GM12878 (cell line): ENCODE data around the gene ZDHHC5. TPM values are rescaled to one million over a fixed set of nuclear protein-coding genes. Genes with fewer than 3 reads are reported as not detected.

Experiments used
- ATAC-seq: fragments of 200-7000 bp; cut with Tn5 transposase; 3 replicates; pipeline ENCODE4 v1.9.1; 2020; ENCODE audit warnings: mild to moderate bottlenecking, moderate library complexity
- BruUV-seq: library from RNA; stranded (reverse); fragments of 400-500 nt; replicated peaks from 2 replicates; lab custom pipeline; 2021; lab: Mats Ljungman, UMichigan
- CTCF ChIA-PET: fragments of 300-600 bp; sonication (Branson Sonifier 250); formaldehyde crosslinking; extraction: SDS; loops from one replicate; lab custom pipeline; 2021; ENCODE audit warnings: inconsistent platforms; lab: Yijun Ruan, JAX
- POLR2A ChIA-PET: fragments of 350-600 bp; formaldehyde crosslinking; extraction: SDS; loops from one replicate; lab custom pipeline; 2021; ENCODE audit warnings: inconsistent platforms; lab: Charles Lee
- RAD21 ChIA-PET: fragments of 300-600 bp; sonication (Branson Sonifier 250); formaldehyde crosslinking; loops from one replicate; lab custom pipeline; 2023; ENCODE audit warnings: antibody characterized with exemption; ENCODE audit not compliant: unreplicated experiment; lab: Charles Lee
- SMC1A ChIA-PET: fragments of 300-600 bp; sonication (Branson Sonifier 250); formaldehyde crosslinking; loops from one replicate; lab custom pipeline; 2023; ENCODE audit not compliant: unreplicated experiment, uncharacterized antibody; lab: Charles Lee
- DNase-seq: peaks from one replicate; pipeline ENCODE4 v3.0.0-alpha.2; 2011; ENCODE audit warnings: low read depth, low spot score
- FAIRE-seq: peaks from 3 replicates; lab custom pipeline; 2011; peaks lifted over from hg19 to GRCh38; lab: Jason Lieb, UNC
- H2AFZ ChIP-seq: 2 replicates; pipeline ENCODE4 v1.6.0; 2011; ENCODE audit warnings: low read depth, low read length, control low read depth; ENCODE audit not compliant: control insufficient read depth
- H3K27ac ChIP-seq: 2 replicates; pipeline ENCODE4 v1.5.1; 2011; ENCODE audit warnings: control low read depth; ENCODE audit not compliant: control insufficient read depth, insufficient read depth
- H3K27me3 ChIP-seq, 2 experiments: replicated peaks in 1 of 2; 2 replicates each; pipeline versions ENCODE4 v1.6.0 to v1.6.1; 2011; ENCODE audit warnings: low read length in 1 of 2; ENCODE audit not compliant: control insufficient read depth in 2 of 2, insufficient read depth in 2 of 2
- H3K36me3 ChIP-seq, 2 experiments: 2 replicates each; pipeline ENCODE4 v1.5.1; 2011; ENCODE audit warnings: low read length in 1 of 2; ENCODE audit not compliant: control insufficient read depth in 2 of 2, insufficient read depth in 2 of 2
- H3K4me1 ChIP-seq: 2 replicates; pipeline ENCODE4 v1.6.1; 2011; ENCODE audit warnings: mild to moderate bottlenecking, low read length, moderate library complexity, mixed read lengths; ENCODE audit not compliant: control insufficient read depth, insufficient read depth
- H3K4me2 ChIP-seq: 2 replicates; pipeline ENCODE4 v1.6.0; 2011; ENCODE audit warnings: control low read depth; ENCODE audit not compliant: control insufficient read depth, insufficient read depth
- H3K4me3 ChIP-seq: fragments of 200-600 bp; sonication (generic); 2 replicates; pipeline ENCODE4 v1.5.1; 2016
- H3K79me2 ChIP-seq: 2 replicates; pipeline ENCODE4 v1.6.0; 2011; ENCODE audit warnings: low read length; ENCODE audit not compliant: control insufficient read depth, insufficient read depth
- H3K9ac ChIP-seq: 2 replicates; pipeline ENCODE4 v1.8.0; 2011; ENCODE audit warnings: low read length, control low read depth, mixed read lengths; ENCODE audit not compliant: control insufficient read depth, insufficient read depth
- H3K9me3 ChIP-seq: replicated peaks from 3 replicates; pipeline ENCODE4 v1.5.1; 2011; ENCODE audit warnings: mild to moderate bottlenecking, low read length; ENCODE audit not compliant: control insufficient read depth, insufficient read depth
- H4K20me1 ChIP-seq: 2 replicates; pipeline ENCODE4 v1.6.0; 2011; ENCODE audit not compliant: control insufficient read depth, insufficient read depth
- CHD1 ChIP-seq: IDR thresholded peaks from 2 replicates; pipeline ENCODE4 v1.6.1; 2012; ENCODE audit warnings: low read depth, low read length, improper control_type of control experiment
- FOXK2 ChIP-seq: fragments of 450-650 bp; IDR thresholded peaks from 2 replicates; pipeline ENCODE4 v1.6.1; 2017; ENCODE audit warnings: mild to moderate bottlenecking, moderate library complexity
- GATAD2B ChIP-seq: fragments of 450-650 bp; conservative IDR thresholded peaks from 2 replicates; pipeline ENCODE4 v1.6.1; 2017; ENCODE audit warnings: low read depth, mild to moderate bottlenecking, moderate library complexity
- HCFC1 ChIP-seq: fragments of 150-350 bp; IDR thresholded peaks from 2 replicates; pipeline ENCODE4 v1.6.1; 2014; ENCODE audit warnings: low read length
- KDM1A ChIP-seq: fragments of 200-600 bp; sonication (generic); IDR thresholded peaks from 2 replicates; pipeline ENCODE4 v1.6.1; 2016; ENCODE audit warnings: borderline replicate concordance
- NFYA ChIP-seq: IDR thresholded peaks from 2 replicates; pipeline ENCODE4 v1.6.1; 2011; ENCODE audit warnings: low read depth, mild to moderate bottlenecking, low read length, improper control_type of control experiment, borderline replicate concordance
- POLR2A ChIP-seq: IDR thresholded peaks from 2 replicates; pipeline ENCODE4 v1.6.1; 2011; ENCODE audit warnings: low read depth, mild to moderate bottlenecking, low read length
- POLR2AphosphoS2 ChIP-seq: IDR thresholded peaks from 2 replicates; pipeline ENCODE4 v1.6.1; 2011; ENCODE audit warnings: low read depth, mild to moderate bottlenecking, low read length, improper control_type of control experiment, moderate library complexity
- POLR2AphosphoS5 ChIP-seq: IDR thresholded peaks from 2 replicates; pipeline ENCODE4 v1.6.1; 2011; ENCODE audit warnings: mild to moderate bottlenecking, low read length, inconsistent platforms
- RB1 ChIP-seq: fragments of 450-650 bp; formaldehyde crosslinking; IDR thresholded peaks from 2 replicates; pipeline ENCODE4 v1.6.1; 2017; ENCODE audit warnings: mild to moderate bottlenecking, borderline replicate concordance
- SIX5 ChIP-seq: IDR thresholded peaks from 2 replicates; pipeline ENCODE4 v1.6.1; 2011; ENCODE audit warnings: mild to moderate bottlenecking, low read depth, low read length, moderate library complexity; ENCODE audit not compliant: severe bottlenecking
- WGBS: methylation state at CpG from one replicate; pipeline ENCODE4 v1.1.6; 2016; ENCODE audit warnings: low lambda C conversion rate; ENCODE audit not compliant: insufficient replicate concordance, insufficient coverage; ENCODE audit errors: missing lambda C conversion rate; 5-methylcytosine and 5-hydroxymethylcytosine counted together
- in situ Hi-C: fragments of 300-500 bp; cut with MboI; formaldehyde crosslinking; loops from 9 replicates; pipeline ENCODE4 v1.14.3; 2018; ENCODE audit warnings: mixed read lengths
- intact Hi-C: fragments of 100-400 bp; cut with micrococcal nuclease; formaldehyde crosslinking; loops from one replicate; pipeline ENCODE4 v1.14.2; 2022; ENCODE audit not compliant: unreplicated experiment
- polyA plus RNA-seq, 11 experiments: library from polyadenylated mRNA; depleted of rRNA in 4 of 11; unstranded in 6 of 11; stranded (reverse) in 5 of 11; fragments of >200 nt; fragmentation: Nextera tagmentation in 4 of 11; fragmentation: Illumina TruSeq in 1 of 11; extraction: Ambion mirVana in 4 of 11; extraction: Trizol in 1 of 11; gene quantifications; 1 replicate in 1 of 11; 2 replicates in 10 of 11; pipeline versions ENCODE4 v1.2.1 to v1.2.3, GENCODE V29; 2011 to 2016; ENCODE audit warnings: inconsistent platforms in 2 of 11, missing spikeins in 2 of 11, low read depth in 1 of 11
- total RNA-seq, 4 experiments: library from RNA; depleted of rRNA in 3 of 4; stranded (reverse); fragments of >200 nt in 3 of 4; fragmentation: Illumina TruSeq in 1 of 4; extraction: Trizol in 1 of 4; gene quantifications; 2 replicates each; pipeline versions ENCODE4 v1.2.1 to v1.2.3, GENCODE V29; 2013 to 2021
- TF ChIP-seq, protein P1 (sequence below): IDR thresholded peaks from 2 replicates; pipeline ENCODE4 v1.6.1; 2012; ENCODE audit warnings: low read depth, low read length, improper control_type of control experiment
- TF ChIP-seq, protein P2 (sequence below): fragments of 450-650 bp; IDR thresholded peaks from 2 replicates; pipeline ENCODE4 v1.6.1; 2016; ENCODE audit warnings: mild to moderate bottlenecking
- TF ChIP-seq, protein P3 (sequence below): fragments of 450-650 bp; formaldehyde crosslinking; IDR thresholded peaks from 2 replicates; pipeline ENCODE4 v1.4.0; 2020; ENCODE audit warnings: mild to moderate bottlenecking, moderate library complexity
- TF ChIP-seq, protein P4 (sequence below): IDR thresholded peaks from 2 replicates; pipeline ENCODE4 v1.6.1; 2012; ENCODE audit warnings: low read depth, low read length, improper control_type of control experiment

ZDHHC5 gene
- total and polyA plus RNA-seq, 10 of the 15 experiments (the other 5 are each of a cell fraction or from before 2014, with no cell fraction given) = 3.9 to 61.3 (median 37.6) TPM

DNA sequence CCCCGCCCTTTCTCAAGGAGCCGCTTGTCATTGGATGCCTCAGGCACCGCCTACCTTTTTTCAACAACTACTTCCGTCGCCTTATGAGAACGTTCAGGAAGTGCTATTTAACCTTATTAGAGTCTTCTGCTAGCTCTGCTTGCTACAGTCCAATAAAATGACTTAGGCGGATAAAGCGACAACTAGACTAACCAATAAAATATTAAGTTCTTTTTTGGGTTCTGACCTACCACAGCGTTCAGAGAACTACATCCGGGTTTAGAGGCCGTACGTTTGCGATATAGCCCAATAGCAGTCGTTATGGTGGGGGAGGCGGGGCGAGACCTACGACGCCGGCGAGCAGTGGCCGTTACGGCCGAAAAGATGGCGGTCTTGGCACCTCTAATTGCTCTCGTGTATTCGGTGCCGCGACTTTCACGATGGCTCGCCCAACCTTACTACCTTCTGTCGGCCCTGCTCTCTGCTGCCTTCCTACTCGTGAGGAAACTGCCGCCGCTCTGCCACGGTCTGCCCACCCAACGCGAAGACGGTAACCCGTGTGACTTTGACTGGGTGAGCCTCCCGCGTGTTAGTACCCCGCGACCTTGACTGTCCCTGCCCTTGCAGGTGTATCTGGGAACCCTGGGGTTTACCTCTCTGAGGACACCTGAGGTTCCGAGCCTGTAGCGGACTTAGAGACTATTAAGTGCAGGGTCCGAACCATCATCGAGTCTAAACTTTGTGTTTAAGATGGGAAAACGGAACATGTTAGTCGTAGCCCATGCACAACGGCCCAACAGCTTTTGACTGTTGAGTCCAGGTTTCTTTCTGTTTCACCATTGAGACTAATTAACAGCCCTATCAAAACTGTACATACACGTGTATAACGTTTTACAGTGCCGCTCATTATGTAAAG lies 44.6 kb downstream of the ZDHHC5 start, which contains the start of gene TMX2:
TSS of gene TMX2 (plus strand) at position 338 of the 895 bp plus-strand sequence. CDS start at position 364, 26 bp downstream.
- Histone ChIP-seq H2AFZ (peak within 1 kb of the TSS; percentile 85), H3K4me3 (peak within 1 kb of the TSS; percentile 97), H3K27me3 (no peaks in the 10 kb centered on the region), H3K79me2 (peaks cover 49% of the 10 kb centered on the region), H3K36me3 (no peaks in the 10 kb centered on the region), H3K4me1 (peaks cover 4% of the 10 kb centered on the region), H3K9me3 (no peaks in the 10 kb centered on the region), H4K20me1 (no peaks in the 10 kb centered on the region), H3K4me2 (peak within 1 kb of the TSS; percentile 91), H3K27ac (peak within 1 kb of the TSS; percentile 86), H3K9ac (peak within 1 kb of the TSS; percentile 91)
- ChIA-PET RAD21 (interaction anchor here (0.7 to 4.0 kb wide), 6 partner anchors 17 to 145 kb away, joined by 3 to 25 read pairs (median 3); partner anchors contain the start of genes SELENOH and UBE2L6), POLR2A (interaction anchor here (0.6 to 1.5 kb wide), 6 partner anchors 10 to 197 kb away, joined by 3 to 6 read pairs (median 4); partner anchors contain the start of genes SELENOH and SLC43A1), SMC1A (interaction anchor here (0.6 to 3.6 kb wide), 9 partner anchors 11 to 88 kb away, joined by 3 to 27 read pairs (median 4); partner anchors contain the start of gene SELENOH), CTCF (interaction anchor here (0.6 to 3.0 kb wide), 11 partner anchors 39 to 811 kb away, joined by 3 to 28 read pairs (median 3); partner anchors contain the start of genes BTBD18 and UBE2L6)
- in situ Hi-C loops = no loop called here
- DNase-seq (peak; percentile 99), FAIRE-seq (peak; percentile 98), ATAC-seq (peak; percentile 95)
- intact Hi-C loops = loop anchor here (1.0 to 5.0 kb wide), 3 partner anchors 29 to 145 kb away; partner anchors contain the start of genes SELENOH and UBE2L6
- BruUV-seq = TSS peak; percentile 76
- WGBS = 1% methylated on average over 51 of the region's 53 CpGs
- TF ChIP-seq POLR2A (peak; percentile 96), FOXK2 (peak; percentile 64; the same call in 1 of the 2 replicates), NFYA (peak; percentile 58), SIX5 (peak; percentile 42), KDM1A (no peak), RB1 (peak; percentile 85; the same call in 1 of the 2 replicates), GATAD2B (0 out of 2 replicates have a peak, but pooled peaks have one; percentile 17), POLR2AphosphoS2 (no peak), CHD1 (no peak), HCFC1 (peak; percentile 55), POLR2AphosphoS5 (peak; percentile 86)
- TF ChIP-seq, protein P1, sequence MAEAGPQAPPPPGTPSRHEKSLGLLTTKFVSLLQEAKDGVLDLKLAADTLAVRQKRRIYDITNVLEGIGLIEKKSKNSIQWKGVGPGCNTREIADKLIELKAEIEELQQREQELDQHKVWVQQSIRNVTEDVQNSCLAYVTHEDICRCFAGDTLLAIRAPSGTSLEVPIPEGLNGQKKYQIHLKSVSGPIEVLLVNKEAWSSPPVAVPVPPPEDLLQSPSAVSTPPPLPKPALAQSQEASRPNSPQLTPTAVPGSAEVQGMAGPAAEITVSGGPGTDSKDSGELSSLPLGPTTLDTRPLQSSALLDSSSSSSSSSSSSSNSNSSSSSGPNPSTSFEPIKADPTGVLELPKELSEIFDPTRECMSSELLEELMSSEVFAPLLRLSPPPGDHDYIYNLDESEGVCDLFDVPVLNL = no peak
- TF ChIP-seq, protein P2, sequence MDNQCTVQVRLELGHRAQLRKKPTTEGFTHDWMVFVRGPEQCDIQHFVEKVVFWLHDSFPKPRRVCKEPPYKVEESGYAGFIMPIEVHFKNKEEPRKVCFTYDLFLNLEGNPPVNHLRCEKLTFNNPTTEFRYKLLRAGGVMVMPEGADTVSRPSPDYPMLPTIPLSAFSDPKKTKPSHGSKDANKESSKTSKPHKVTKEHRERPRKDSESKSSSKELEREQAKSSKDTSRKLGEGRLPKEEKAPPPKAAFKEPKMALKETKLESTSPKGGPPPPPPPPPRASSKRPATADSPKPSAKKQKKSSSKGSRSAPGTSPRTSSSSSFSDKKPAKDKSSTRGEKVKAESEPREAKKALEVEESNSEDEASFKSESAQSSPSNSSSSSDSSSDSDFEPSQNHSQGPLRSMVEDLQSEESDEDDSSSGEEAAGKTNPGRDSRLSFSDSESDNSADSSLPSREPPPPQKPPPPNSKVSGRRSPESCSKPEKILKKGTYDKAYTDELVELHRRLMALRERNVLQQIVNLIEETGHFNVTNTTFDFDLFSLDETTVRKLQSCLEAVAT = peak; percentile 42
- TF ChIP-seq, protein P3, sequence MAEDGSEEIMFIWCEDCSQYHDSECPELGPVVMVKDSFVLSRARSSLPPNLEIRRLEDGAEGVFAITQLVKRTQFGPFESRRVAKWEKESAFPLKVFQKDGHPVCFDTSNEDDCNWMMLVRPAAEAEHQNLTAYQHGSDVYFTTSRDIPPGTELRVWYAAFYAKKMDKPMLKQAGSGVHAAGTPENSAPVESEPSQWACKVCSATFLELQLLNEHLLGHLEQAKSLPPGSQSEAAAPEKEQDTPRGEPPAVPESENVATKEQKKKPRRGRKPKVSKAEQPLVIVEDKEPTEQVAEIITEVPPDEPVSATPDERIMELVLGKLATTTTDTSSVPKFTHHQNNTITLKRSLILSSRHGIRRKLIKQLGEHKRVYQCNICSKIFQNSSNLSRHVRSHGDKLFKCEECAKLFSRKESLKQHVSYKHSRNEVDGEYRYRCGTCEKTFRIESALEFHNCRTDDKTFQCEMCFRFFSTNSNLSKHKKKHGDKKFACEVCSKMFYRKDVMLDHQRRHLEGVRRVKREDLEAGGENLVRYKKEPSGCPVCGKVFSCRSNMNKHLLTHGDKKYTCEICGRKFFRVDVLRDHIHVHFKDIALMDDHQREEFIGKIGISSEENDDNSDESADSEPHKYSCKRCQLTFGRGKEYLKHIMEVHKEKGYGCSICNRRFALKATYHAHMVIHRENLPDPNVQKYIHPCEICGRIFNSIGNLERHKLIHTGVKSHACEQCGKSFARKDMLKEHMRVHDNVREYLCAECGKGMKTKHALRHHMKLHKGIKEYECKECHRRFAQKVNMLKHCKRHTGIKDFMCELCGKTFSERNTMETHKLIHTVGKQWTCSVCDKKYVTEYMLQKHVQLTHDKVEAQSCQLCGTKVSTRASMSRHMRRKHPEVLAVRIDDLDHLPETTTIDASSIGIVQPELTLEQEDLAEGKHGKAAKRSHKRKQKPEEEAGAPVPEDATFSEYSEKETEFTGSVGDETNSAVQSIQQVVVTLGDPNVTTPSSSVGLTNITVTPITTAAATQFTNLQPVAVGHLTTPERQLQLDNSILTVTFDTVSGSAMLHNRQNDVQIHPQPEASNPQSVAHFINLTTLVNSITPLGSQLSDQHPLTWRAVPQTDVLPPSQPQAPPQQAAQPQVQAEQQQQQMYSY (CRISPR knock-in tag) = no peak
- TF ChIP-seq, protein P4, sequence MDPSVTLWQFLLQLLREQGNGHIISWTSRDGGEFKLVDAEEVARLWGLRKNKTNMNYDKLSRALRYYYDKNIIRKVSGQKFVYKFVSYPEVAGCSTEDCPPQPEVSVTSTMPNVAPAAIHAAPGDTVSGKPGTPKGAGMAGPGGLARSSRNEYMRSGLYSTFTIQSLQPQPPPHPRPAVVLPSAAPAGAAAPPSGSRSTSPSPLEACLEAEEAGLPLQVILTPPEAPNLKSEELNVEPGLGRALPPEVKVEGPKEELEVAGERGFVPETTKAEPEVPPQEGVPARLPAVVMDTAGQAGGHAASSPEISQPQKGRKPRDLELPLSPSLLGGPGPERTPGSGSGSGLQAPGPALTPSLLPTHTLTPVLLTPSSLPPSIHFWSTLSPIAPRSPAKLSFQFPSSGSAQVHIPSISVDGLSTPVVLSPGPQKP = peak; percentile 77
